Activated naive CD4-positive, alpha-beta T cell treated with anti-CD3 and anti-CD28 coated beads, Interleukin-2, amount 50 U/mL, for 24 hours (primary cell): ENCODE data around the gene JAM3.
"Not testable (repeated sequence)": the region's sequence is repeated elsewhere in the genome, so short reads cannot be mapped to it uniquely, and the experiment has no call there.

Experiments used
- H3K27ac Mint-ChIP-seq: one replicate; pipeline ENCODE4 v1.8.0; 2021; ENCODE audit warnings: mild to moderate bottlenecking, mixed read lengths
- H3K27me3 Mint-ChIP-seq: one replicate; pipeline ENCODE4 v1.8.0; 2021; ENCODE audit warnings: mixed read lengths
- H3K36me3 Mint-ChIP-seq: one replicate; pipeline ENCODE4 v1.8.0; 2021; ENCODE audit warnings: mixed read lengths
- H3K4me1 Mint-ChIP-seq: one replicate; pipeline ENCODE4 v1.8.0; 2021; ENCODE audit warnings: mixed read lengths
- H3K4me3 Mint-ChIP-seq: one replicate; pipeline ENCODE4 v1.8.0; 2021; ENCODE audit warnings: mild to moderate bottlenecking, mixed read lengths
- H3K9me3 Mint-ChIP-seq: one replicate; pipeline ENCODE4 v1.8.0; 2021; ENCODE audit warnings: mixed read lengths

JAM3 gene

GRCh38 chr11:134155456-134155855 lies 86.6 kb downstream of the JAM3 start:
- no peak overlapping the region for H3K27ac Mint-ChIP-seq
- peaks cover 3% of the 10 kb centered on the region for H3K36me3 Mint-ChIP-seq
- H3K9me3 Mint-ChIP-seq, result no peaks in the 10 kb centered on the region
- no peaks in the 10 kb centered on the region for H3K27me3 Mint-ChIP-seq
- H3K4me1 Mint-ChIP-seq, result no peaks in the 10 kb centered on the region
- H3K4me3 Mint-ChIP-seq, result no peak overlapping the region

GRCh38 chr11:134155946-134156865 lies 87.3 kb downstream of the JAM3 start:
- Mint-ChIP-seq H3K4me3 (no peak overlapping the region), H3K9me3 (no peaks in the 10 kb centered on the region), H3K4me1 (no peaks in the 10 kb centered on the region), H3K36me3 (peaks cover 3% of the 10 kb centered on the region), H3K27ac (no peak overlapping the region), H3K27me3 (no peaks in the 10 kb centered on the region)

GRCh38 chr11:134157451-134157850 lies 88.6 kb downstream of the JAM3 start:
- Mint-ChIP-seq H3K9me3 (no peaks in the 10 kb centered on the region), H3K27ac (no peak overlapping the region), H3K4me3 (no peak overlapping the region), H3K36me3 (peaks cover 5% of the 10 kb centered on the region), H3K4me1 (no peaks in the 10 kb centered on the region), H3K27me3 (no peaks in the 10 kb centered on the region)

GRCh38 chr11:134158023-134158422 lies 89.2 kb downstream of the JAM3 start:
- no peaks in the 10 kb centered on the region for H3K27me3 Mint-ChIP-seq
- H3K27ac Mint-ChIP-seq, result no peak overlapping the region
- H3K9me3 Mint-ChIP-seq, result no peaks in the 10 kb centered on the region
- H3K4me3 Mint-ChIP-seq, result no peak overlapping the region
- H3K36me3 Mint-ChIP-seq, result peaks cover 5% of the 10 kb centered on the region
- no peaks in the 10 kb centered on the region for H3K4me1 Mint-ChIP-seq

- Mint-ChIP-seq H3K27me3 (no peaks in the 10 kb centered on the region), H3K9me3 (no peaks in the 10 kb centered on the region), H3K27ac (no peak overlapping the region), H3K4me1 (no peaks in the 10 kb centered on the region), H3K36me3 (peaks cover 5% of the 10 kb centered on the region), H3K4me3 (no peak overlapping the region)
Observed at GRCh38 chr11:134159652-134160051, 90.8 kb downstream of the JAM3 start.

- Mint-ChIP-seq H3K4me3 (no peak overlapping the region), H3K36me3 (peaks cover 12% of the 10 kb centered on the region), H3K27ac (no peak overlapping the region)
Observed at GRCh38 chr11:134164490-134165370, 95.9 kb downstream of the JAM3 start.

GRCh38 chr11:134170177-134170918 lies 101.5 kb downstream of the JAM3 start:
- H3K4me1 Mint-ChIP-seq, result no peaks in the 10 kb centered on the region
- H3K36me3 Mint-ChIP-seq, result peaks cover 3% of the 10 kb centered on the region
- no peaks in the 10 kb centered on the region for H3K9me3 Mint-ChIP-seq
- no peaks in the 10 kb centered on the region for H3K27me3 Mint-ChIP-seq
- H3K27ac Mint-ChIP-seq, result no peak overlapping the region
- H3K4me3 Mint-ChIP-seq, result no peak overlapping the region

More at GRCh38 chr11:134164490-134165370, 95.9 kb downstream of the JAM3 start:
- Mint-ChIP-seq H3K9me3 (no peaks in the 10 kb centered on the region), H3K4me1 (no peaks in the 10 kb centered on the region), H3K27me3 (no peaks in the 10 kb centered on the region)

GRCh38 chr11:134170919-134171281 lies 102.0 kb downstream of the JAM3 start:
- Mint-ChIP-seq H3K27ac (no peak overlapping the region), H3K36me3 (peaks cover 4% of the 10 kb centered on the region), H3K27me3 (no peaks in the 10 kb centered on the region), H3K4me3 (no peak overlapping the region), H3K4me1 (no peaks in the 10 kb centered on the region), H3K9me3 (no peaks in the 10 kb centered on the region)

GRCh38 chr11:134171951-134172350 lies 103.1 kb downstream of the JAM3 start:
- Mint-ChIP-seq H3K4me3 (no peak overlapping the region), H3K4me1 (no peaks in the 10 kb centered on the region), H3K9me3 (no peaks in the 10 kb centered on the region), H3K27me3 (no peaks in the 10 kb centered on the region), H3K27ac (no peak overlapping the region), H3K36me3 (peaks cover 8% of the 10 kb centered on the region)

- no peaks in the 10 kb centered on the region for H3K27me3 Mint-ChIP-seq
- no peaks in the 10 kb centered on the region for H3K4me1 Mint-ChIP-seq
- H3K4me3 Mint-ChIP-seq, result no peak overlapping the region
- no peak overlapping the region for H3K27ac Mint-ChIP-seq
- H3K36me3 Mint-ChIP-seq, result peaks cover 8% of the 10 kb centered on the region
- H3K9me3 Mint-ChIP-seq, result no peaks in the 10 kb centered on the region
Observed at GRCh38 chr11:134173296-134173695, 104.4 kb downstream of the JAM3 start.

GRCh38 chr11:134176284-134176683 lies 107.4 kb downstream of the JAM3 start:
- Mint-ChIP-seq H3K27me3 (no peaks in the 10 kb centered on the region), H3K9me3 (no peaks in the 10 kb centered on the region), H3K4me1 (no peaks in the 10 kb centered on the region), H3K4me3 (no peak overlapping the region), H3K27ac (no peak overlapping the region), H3K36me3 (peaks cover 9% of the 10 kb centered on the region)

- no peaks in the 10 kb centered on the region for H3K4me1 Mint-ChIP-seq
- no peaks in the 10 kb centered on the region for H3K27me3 Mint-ChIP-seq
- no peaks in the 10 kb centered on the region for H3K9me3 Mint-ChIP-seq
- peaks cover 12% of the 10 kb centered on the region for H3K36me3 Mint-ChIP-seq
- H3K4me3 Mint-ChIP-seq, result no peak overlapping the region
- H3K27ac Mint-ChIP-seq, result no peak overlapping the region
Observed at GRCh38 chr11:134178032-134178674, 109.3 kb downstream of the JAM3 start.

- H3K27ac Mint-ChIP-seq, result no peak overlapping the region
- no peaks in the 10 kb centered on the region for H3K9me3 Mint-ChIP-seq
- H3K4me3 Mint-ChIP-seq, result no peak overlapping the region
- no peaks in the 10 kb centered on the region for H3K4me1 Mint-ChIP-seq
- peaks cover 17% of the 10 kb centered on the region for H3K36me3 Mint-ChIP-seq
- no peaks in the 10 kb centered on the region for H3K27me3 Mint-ChIP-seq
Observed at GRCh38 chr11:134181707-134182106, 112.8 kb downstream of the JAM3 start.

GRCh38 chr11:134188092-134188491 lies 119.2 kb downstream of the JAM3 start:
- not testable (repeated sequence) for H3K9me3 Mint-ChIP-seq, H3K27ac Mint-ChIP-seq, H3K27me3 Mint-ChIP-seq, H3K4me3 Mint-ChIP-seq, H3K4me1 Mint-ChIP-seq
- peaks cover 53% of the 10 kb centered on the region for H3K36me3 Mint-ChIP-seq

- Mint-ChIP-seq H3K36me3 (peaks cover 22% of the 10 kb centered on the region), H3K27me3 (no peaks in the 10 kb centered on the region), H3K4me3 (no peak overlapping the region), H3K9me3 (no peaks in the 10 kb centered on the region), H3K27ac (no peak overlapping the region), H3K4me1 (no peaks in the 10 kb centered on the region)
Observed at GRCh38 chr11:134196756-134197155, 127.9 kb downstream of the JAM3 start.
